NCI-H2081 treated with DMSO at 0.1 percent for 48 hours (cell line): Measurements from ENCODE around the gene RALGAPB.
"Not testable (repeated sequence)": the region's sequence is repeated elsewhere in the genome, so short reads cannot be mapped to it uniquely, and the experiment has no call there.

Experiments used
- DNase-seq: peaks from one replicate; lab custom pipeline; 2025; lab: John Stamatoyannopoulos, UW

The RALGAPB gene

DNA sequence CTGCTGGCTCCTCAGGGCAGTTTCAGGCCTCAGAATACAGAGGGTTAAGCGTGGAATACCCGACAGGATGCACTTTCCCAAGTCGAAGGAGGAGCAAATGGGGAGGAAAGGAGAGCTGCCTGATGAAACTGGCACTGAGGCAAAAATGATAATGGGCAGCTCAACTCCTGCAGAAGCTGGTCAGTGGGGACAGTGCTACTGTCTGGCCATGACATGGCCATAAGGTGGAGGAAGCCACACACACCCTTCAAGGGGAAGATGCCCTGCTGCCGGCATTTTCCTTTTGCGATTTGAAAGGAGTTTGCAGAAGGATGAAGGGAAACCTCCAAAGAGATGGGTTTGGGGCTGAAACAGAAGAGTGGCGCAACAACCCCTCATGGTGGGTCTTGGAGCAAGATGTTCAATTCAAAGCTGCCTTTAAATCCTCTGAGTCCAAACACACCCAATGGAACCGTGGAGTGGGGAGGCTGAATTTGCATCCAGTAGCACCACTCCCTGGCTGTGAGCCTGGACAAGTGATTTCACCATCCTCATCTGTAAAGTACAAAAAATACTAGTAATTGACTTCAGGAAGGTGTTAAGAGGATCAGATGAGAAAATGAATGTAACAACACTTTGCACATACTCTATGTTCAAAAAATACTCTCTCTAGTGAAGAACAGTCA is 111.6 kb downstream of the RALGAPB start:
- no peak for DNase-seq

DNA sequence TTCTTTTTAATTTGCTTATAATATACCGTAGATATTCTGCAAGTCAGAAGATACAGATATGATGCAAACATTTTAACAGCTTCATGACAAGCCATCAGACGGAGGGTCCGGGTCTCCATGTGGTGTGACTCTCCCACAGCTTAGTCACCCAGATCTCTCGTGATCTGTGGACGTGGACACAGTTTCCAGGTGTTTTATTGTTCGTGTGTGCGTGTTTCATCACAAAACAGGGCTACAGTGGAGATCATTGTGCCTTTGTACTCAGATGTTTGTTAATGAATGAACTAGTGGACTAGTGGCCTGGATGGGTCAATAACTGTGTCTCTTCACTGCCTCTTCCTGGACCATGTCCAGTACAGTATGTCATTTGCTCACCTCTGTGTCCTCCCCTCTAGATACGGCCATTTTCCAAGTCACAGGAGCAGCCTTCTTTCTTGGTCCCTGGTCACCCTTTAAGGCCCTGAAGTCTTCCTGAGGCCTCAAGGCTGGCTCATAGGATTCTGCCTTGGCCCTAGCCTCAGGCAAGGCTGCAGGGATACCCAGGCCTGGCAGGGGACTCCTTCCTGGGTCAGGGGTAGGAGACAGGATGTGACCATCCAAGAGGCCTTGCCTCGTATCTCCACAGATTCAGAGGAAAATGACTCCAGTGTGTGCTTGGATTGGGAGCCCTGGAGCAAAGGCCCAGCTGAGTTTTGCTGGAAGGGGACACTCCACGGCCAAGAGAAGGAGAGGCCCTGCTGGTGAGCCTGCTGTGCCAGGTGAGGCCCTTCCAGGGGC is 112.9 kb downstream of the RALGAPB start:
- no peak for DNase-seq

DNA sequence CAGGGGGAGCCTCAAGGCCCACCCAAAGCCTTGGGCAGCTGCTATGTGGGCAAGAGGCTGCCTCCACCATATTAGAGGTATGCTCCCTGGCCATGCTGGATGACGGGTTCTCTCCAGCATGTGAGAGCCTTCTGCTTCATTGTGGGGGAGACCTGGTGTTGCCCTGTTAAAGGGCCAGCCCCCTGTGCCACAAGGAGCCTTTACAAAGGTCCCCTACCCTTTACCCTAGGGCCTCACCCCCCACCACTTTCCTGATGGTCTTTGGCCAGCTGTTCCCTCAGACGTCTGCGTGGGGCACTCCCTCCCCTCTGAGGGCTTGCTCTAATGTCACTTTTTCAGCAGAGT is 113.5 kb downstream of the RALGAPB start:
- DNase-seq = no peak

DNA sequence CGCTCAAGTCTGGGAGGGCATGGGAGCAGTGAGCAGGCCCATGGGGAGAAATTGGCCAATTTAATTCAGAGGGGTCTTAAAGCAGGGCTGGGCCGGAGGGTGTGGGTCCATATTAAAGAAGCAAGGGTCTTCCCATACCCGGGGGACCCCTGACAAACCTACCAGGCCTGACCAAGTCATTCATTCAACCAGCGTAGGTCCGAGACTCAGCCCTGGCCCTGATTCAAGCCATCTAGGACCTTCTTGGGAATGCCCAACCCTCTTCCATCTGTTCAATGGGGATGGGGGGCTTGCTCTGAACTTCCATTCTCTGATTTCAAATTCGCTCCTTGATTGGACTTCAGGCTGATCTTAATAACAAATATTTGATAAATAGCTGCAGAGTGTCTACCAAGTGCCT is 115.7 kb downstream of the RALGAPB start:
- DNase-seq = no peak

DNA sequence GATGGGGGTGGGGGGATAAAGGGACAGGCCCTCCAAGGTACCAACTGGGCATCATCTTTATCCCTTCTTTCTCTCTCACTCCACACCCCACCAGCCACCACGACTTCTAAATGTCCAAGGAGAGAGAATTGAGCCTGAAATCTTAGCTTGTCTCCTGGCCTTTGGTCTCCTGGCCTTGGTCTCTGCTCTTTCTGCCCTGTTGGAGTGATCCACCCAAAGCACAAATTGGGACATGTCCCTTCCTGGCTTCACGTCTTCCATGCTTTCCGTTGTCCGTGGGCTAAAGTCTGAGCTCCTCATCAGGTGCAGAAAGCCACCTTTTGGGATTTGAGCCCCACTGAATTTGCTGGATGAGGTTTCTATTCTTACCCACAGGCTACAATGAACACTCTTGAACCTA is 116.7 kb downstream of the RALGAPB start:
- no peak for DNase-seq

DNA sequence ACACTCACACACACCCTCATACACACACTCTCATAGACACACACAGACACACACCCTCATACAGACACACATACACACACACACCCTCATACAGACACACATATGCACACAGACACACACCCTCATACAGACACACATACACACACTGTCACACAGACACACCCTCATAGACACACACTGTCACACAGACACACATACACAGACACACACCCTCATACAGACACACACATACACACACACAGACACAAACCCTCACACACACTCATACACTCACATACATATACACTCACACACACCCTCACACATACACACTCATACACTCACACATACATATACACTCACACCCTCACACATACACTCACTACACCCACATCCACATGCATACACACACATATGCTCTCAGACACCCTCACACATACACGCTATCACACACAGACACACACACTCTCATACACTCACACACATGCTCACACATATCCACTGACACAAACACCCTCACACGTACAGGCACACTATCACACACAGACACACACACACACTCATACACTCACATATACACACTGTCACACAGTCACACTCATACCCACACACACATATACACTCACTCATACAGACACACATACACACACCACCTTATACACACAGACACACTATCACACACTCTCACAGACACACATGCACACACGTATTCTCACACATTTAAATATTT is 117.5 kb downstream of the RALGAPB start:
- DNase-seq = no peak

DNA sequence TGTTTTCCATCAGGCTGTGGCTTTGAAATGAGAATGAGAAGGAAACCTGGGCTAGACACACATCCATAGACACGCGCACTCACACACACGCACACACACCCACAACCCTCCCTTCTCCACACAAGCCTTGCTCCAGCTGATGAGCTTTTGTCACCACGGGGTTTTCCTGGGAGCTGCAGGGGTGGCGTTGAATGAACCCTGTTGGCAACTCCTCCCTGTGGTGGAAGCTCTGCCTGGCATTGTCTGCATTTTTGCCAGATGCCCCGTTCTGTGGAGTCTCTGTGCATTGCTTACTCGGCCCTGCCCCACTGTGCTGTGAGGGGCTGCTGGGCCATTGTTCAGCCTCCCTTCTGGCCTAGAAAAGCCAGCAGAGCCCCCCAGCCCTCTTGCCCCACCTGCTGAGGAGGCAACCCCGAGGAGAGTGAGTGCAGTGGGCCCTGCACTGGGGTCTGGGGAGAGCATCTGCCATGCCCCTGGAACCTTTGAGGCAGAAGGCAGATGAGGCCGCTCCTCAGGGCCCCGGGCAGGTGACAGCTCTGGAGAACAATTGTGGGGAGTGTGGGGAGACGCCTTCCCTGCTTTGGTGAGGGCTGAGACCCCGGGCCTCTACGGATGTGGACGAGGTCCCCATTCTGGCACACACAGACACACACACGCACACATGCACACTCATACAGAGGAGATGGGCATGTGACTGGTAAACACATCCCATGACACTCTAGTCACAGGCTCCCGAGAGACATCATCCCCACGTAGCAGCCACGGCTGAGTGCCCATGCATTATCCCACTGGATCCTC is 118.2 kb downstream of the RALGAPB start:
- DNase-seq = no peak

DNA sequence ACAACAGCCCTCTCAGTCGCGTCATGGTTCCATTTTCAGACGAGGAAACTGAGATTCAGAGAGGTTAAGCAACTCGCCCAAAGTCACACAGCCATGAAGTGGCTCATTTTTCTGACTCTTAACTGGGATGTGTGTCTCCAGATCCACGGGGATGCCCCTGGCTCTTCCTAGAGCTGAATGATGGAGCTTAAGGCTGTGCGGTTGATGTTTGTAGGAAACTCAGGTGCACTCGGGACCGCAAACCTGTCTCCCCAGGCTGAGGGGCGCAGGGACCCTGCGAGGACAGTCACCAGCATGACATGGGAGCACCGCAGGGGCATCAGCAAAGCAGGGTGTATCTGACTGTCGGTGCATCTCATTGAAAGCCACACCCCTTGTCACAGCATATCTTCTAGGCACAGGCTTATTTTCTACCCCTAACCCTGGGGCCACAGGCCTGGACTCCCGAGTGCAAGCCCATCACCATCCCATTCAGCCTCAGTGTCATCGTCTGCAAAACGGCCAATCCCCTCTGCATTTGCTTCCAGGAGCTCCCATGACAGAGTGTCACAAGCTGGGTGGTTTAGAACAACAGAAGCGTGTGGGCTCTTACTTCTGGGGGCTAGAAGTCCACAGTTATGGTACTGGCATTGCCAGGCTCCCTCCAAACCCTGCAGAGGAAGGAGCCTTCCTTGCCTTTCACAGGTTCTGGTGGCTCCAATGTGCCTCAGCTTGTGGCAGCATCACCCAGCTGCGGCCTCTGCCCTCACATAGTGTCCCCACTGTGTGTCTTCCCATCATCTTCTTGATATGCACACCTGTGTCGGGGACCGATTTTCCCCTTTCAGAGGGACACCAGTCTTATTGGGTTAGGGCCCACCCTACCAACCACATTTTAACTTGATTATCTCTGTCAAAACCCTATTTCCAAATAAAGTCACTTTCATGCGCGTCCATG is 119.1 kb downstream of the RALGAPB start:
- no peak for DNase-seq

DNA sequence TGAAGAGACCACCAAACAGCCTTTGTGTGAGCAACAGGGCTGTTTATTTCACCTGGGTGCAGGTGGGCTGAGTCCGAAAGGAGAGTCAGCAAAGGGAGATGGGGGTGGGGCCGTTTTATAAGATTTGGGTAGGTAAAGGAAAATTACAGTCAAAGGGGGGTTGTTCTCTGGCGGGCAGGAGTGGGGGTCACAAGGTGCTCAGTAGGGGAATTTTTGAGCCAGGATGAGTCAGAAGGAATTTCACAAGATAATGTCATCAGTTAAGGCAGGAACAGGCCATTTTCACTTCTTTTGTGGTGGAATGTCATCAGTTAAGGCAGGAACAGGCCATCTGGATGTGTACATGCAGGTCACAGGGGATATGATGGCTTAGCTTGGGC is 119.8 kb downstream of the RALGAPB start:
- not testable (repeated sequence) for DNase-seq

DNA sequence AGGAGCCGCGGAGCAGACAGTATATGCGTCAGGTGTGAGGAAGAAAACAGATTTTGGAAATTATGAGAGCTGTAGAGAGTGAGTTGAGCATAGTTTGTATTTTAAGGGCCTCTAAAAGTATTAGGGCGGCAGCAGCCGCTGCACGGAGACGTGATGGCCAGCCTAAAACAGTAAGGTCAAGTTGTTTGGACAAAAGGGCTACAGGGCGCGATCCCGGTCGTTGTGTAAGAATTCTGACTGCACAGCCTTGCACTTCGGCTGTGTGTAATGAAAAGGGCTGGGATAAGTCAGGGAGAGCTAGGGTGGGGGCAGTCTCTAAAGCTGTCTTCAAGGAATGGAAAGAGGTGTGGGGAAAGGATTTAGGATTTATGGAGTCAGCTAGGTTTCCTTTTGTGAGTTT is 121.6 kb downstream of the RALGAPB start:
- DNase-seq = not testable (repeated sequence)

DNA sequence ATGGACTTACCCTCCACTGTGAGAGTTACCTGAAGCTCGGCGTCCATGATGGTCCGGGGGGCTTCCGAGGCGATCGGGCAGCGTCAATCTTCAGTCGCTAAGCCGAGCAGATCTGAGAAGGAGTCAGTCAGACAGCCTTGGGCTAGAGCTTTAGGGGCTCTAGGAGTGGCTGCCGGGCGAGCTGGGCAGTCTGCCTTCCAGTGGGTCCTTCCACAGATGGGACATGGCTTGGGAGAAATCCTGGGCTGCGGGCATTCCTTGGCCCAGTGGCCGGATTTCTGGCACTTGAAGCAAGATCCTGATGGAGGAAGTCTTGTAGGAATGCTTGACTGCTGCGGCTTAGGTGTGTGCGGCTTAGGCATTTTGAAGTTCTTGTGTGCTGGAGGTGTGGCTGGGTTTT is 123.2 kb downstream of the RALGAPB start:
- DNase-seq = not testable (repeated sequence)

DNA sequence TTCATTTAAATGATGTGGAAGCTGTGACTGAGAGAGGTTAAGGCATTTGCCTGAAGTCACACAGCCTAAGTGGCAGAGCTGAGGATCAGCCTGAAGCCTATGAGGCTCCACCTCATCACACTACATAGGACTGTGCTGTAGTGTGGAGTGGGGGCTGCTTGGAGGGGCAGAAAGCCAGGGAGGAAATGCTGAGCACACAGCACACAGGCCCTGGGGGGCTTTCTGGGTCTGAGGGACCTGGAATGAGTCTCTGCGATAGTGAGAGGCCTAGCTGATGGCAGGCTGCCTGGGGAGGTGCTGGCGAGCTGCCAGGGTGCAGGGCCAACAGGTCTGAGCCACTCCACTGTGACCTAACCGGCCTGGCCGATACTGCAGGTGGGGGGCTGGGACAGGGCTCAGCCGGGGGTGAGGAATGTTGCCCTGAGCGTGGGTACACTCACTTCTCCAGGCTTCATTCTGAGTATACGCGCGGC is 126.8 kb downstream of the RALGAPB start:
- DNase-seq = no peak

DNA sequence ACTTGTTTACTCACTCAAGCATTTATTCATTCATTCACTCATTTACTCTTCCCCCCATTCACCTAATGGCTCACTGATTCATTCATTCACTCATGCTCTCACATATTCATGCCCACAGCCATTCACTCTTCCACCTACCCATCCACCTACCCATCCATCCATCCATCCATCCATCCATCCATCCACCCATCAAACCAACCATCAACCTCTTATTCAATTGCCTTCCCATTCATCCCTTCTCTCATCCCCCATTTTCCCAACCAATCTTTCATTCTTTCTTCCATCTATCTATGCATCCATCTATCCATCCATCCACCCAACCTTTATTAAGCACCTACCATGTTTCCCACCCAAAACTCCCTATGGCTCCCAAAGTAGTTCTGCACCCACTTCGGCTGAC is 127.4 kb downstream of the RALGAPB start:
- DNase-seq = no peak

DNA sequence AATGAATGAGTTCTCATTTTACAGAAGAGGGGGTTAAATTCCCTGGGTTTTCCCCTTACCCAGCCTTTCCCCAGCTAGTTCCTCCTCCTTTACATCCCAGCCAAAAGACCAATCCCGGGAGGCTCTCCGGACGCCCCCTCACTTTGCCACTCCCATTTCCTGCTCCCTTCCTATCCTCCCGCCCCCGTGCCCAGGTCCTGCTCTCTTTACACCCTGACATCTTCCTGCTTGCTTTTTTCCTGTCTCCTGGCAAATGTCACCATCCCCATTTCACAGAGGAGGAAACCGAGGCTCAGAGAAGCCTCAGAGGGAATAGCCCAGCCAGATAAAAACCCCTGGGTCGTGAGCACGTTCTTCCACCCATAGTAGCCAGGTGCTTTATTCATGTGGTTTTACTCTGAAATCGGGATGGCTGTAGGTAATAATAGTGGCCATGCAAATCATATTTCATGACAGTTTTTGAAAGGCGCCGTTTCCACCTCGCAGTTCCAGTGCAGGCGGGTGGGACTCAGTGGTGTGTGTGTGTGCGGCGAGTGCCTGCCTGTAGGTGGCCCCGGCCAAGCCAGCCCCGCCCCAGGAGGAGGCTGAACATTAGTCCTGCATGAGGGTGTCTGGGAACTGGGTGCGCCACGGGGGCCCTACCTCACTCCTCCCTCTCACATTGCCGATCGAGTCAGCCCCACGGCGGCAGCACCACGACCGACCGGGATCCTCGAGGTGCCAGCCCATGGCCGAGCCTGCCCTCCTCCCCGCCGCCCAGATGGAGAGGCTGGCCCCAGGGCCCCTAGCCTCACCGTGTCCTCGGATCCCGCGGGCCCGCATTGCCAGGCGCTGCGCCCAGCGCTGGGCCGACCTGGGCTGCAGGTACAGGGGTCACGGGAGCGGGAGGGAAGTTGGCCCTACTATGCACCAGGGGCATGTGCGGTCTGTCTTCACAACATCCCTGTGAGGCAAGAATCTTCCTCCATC is 128.9 kb downstream of the RALGAPB start, which contains the start of gene ARHGAP40:
TSS of gene ARHGAP40 (plus strand) at position 594 of the 969 bp plus-strand sequence.
- no peak for DNase-seq

DNA sequence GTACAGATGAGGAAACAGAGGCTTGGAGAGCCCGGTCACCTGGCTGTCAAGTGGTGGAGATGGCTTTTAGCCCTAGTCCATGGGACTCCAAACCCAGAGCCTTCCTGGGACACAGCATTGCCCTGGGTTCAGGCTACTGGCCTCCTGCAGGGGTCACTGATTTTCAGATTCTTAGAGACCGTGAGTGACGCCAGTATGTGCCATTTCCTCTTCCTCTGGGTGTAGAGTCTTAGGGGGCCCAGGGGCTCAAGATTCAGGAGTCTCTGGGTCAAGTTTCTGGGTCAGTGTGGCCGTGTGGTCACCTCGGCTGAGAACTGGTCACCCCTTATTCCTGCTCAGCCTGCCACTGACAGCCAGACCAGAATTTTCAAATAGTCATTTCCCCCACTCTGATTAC is 129.5 kb downstream of the RALGAPB start:
- DNase-seq = no peak

DNA sequence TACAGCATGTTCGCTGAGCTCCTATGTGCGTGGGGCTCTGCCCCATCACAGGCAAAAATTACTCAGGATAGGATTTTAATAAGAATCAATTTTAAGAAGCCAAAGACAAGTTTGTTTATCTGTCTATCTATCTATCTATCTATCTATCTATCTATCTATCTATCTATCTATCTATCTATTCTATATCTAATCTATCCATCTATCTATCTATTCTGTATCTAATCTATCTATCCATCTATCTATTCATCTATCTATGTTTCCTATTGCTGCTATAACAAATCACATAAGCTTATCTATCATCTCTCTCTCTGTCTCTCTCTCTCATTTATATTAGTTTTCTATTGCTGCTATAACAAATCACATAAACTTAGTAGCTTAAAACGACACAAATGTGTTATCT is 130.6 kb downstream of the RALGAPB start:
- no peak for DNase-seq

DNA sequence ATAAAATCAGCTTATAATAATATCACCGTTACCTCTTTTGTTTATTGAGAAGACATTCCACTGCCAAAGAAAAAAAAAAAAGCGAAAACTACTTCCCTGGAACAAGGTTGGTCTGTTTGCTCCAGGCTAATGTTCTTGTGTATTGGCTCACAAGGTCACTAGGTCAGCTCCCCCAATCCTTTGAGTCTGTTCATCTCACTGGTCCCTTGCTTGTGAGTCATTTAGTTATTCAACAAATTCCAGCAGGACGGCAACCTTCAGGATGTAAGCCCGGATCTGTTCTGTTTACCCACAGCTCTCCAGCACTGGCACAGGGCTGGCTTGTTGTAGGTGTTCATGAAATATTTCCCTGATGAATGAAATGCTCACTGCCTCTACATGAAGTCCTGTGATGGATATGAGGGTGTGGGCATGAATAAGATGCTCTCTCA is 132.2 kb downstream of the RALGAPB start:
- DNase-seq = no peak

DNA sequence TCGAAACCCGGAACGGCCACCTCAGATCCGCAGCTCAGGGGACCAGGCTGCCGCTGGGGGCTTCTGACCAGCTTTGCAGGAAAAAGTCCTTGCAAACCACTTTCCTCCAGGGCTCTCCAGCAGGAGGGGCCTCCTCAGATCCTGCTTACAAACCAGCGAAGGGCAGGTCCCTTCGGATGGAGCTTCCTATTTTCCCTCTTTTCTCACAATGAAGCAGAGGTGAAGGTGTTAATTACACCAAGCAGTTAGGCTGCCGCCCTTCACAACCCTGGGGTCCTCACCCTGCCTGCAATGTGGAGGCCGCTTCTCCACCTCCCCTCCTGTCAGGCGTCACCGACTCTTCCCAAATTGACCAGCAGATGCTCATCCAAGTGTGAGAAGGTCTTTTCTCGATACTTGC is 134.7 kb downstream of the RALGAPB start:
- no peak for DNase-seq

DNA sequence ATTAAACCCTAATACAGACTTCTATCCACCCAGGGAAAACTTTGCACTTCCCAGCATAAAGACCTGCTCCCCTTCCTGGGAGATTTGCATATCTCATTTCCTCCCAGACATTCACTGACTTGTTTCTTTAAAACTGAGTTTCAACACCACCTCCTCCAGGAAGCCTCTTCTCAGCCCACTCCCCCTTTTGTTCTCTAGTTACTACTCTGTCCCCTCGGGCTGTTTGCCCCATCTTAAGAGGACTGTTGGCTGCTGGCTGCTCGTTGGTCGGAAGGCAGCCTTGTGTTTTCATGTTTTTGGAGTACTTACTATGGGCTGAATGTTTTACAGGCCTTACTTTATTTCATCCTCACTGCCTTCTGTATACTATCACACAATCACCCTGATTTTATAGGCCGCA is 135.5 kb downstream of the RALGAPB start:
- no peak for DNase-seq

DNA sequence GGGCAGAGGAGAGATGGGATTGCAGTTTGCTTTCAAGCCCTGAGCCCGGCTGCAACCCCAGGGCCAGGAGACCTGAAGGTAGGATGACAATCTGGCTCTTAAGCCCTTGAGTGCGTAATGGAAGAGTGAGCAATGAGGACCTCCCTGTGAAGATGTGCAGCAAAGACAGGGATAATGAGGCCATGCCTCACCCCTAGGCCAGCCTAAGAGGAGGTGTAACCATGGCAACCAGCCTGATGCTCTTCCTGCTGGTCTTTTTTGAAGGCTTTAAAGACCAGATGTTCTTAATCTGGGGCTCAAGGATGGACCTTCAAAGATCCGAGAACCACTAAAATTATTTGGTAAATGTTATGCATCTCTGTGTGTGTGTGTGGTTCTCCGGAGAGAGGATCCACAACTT is 137.2 kb downstream of the RALGAPB start:
- DNase-seq = no peak
